ENCODE results near the gene PTPRT. TPM values are rescaled to one million over a fixed set of nuclear protein-coding genes. Genes with fewer than 3 reads are reported as not detected.

Gene PTPRT
- total RNA-seq, 3 donors from 2014 or later = 0.32 to 6.3 (median 4.9) TPM

DNA sequence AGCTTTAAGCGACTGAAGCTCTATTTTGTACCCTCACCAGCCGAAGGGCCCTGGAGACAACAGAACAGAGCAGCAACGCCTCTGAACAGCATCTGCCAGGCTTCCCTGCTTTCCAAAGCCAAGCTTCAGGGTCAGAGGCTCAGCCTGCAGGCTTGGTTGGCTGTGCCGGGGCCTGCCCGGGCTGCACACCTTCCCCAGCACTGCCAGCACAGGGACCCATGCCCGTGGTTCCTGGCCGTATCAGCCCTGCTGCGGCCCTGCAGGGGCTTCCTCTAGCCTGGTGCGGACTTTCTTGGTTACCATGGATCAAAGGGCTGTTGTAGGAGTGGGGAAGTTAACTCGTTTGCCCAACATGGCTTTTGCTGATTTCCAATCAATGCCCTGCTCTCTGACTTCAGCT, 830.1 kb downstream of the PTPRT start:
- no peaks in the 10 kb centered on the region for H3K36me3 ChIP-seq
- H3K27ac ChIP-seq = no peak overlapping the region
- H3K9me3 ChIP-seq = no peaks in the 10 kb centered on the region
- H3K4me3 ChIP-seq = no peak overlapping the region
- DNase-seq (ENCODE audit: low spot score in 2 of 2) = no peak
- intact Hi-C loops (cut with DNase I; ENCODE audit: low total_unique reads) = no loop called here
- no peaks in the 10 kb centered on the region for H3K27me3 ChIP-seq
- no peaks in the 10 kb centered on the region for H3K4me1 ChIP-seq
- no peak for TF ChIP-seq POLR2AphosphoS5 (IDR thresholded peaks at IDR 0.05)
- no peak for TF ChIP-seq POLR2A (IDR thresholded peaks at IDR 0.05)
- TF ChIP-seq, protein P1, sequence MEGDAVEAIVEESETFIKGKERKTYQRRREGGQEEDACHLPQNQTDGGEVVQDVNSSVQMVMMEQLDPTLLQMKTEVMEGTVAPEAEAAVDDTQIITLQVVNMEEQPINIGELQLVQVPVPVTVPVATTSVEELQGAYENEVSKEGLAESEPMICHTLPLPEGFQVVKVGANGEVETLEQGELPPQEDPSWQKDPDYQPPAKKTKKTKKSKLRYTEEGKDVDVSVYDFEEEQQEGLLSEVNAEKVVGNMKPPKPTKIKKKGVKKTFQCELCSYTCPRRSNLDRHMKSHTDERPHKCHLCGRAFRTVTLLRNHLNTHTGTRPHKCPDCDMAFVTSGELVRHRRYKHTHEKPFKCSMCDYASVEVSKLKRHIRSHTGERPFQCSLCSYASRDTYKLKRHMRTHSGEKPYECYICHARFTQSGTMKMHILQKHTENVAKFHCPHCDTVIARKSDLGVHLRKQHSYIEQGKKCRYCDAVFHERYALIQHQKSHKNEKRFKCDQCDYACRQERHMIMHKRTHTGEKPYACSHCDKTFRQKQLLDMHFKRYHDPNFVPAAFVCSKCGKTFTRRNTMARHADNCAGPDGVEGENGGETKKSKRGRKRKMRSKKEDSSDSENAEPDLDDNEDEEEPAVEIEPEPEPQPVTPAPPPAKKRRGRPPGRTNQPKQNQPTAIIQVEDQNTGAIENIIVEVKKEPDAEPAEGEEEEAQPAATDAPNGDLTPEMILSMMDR (IDR thresholded peaks at IDR 0.05) = no peak

DNA sequence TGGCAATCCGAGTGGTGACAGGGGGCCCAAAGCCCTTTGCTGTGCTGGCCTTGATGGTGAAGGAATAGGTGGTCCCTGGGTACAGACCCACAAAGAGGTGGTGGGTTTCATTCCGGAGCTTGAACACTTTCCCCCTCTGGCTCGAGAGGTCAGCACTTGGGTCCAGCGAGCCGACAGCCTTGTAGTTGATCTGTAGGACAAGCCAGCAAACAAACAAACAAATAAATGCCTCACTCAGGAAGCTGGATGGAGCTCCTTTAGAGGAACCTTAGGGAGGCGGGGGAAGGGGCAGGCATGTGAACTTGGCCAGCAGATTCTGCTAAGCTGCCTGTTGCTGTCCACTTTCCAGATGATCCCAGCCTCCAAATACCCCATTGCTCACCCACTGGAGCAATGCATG, 837.6 kb downstream of the PTPRT start:
- DNase-seq (ENCODE audit: low spot score in 2 of 2) = no peak
- Histone ChIP-seq H3K27ac (no peak overlapping the region), H3K36me3 (no peaks in the 10 kb centered on the region), H3K9me3 (no peaks in the 10 kb centered on the region), H3K4me1 (no peaks in the 10 kb centered on the region), H3K4me3 (no peak overlapping the region), H3K27me3 (no peaks in the 10 kb centered on the region)
- TF ChIP-seq POLR2AphosphoS5 (IDR thresholded peaks at IDR 0.05) (no peak), POLR2A (IDR thresholded peaks at IDR 0.05) (no peak)
- TF ChIP-seq, protein P1 (IDR thresholded peaks at IDR 0.05) = no peak
- intact Hi-C loops (cut with DNase I; ENCODE audit: low total_unique reads) = loop anchor here (5.0 kb wide), 1 partner anchor 825 kb away; no protein-coding TSS in a partner anchor

DNA sequence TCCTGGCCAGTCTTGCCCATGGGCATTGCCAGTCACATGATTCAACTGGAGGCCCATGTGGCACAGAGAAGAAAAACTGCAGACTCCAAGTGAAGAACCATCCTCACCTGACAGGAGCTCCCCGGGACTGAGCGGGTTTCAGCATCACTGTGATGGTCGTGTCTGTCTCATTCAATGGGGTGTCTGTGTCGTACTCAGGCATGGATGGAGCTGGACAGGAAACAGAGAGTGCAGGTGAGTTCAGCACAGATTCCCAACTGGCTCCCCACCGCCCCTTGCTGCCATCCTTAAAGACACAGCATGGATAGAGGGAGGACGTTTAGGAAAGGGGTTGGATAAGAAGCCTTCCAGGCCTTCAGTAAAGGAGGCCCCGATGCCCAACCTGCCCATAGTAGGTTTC, 839.2 kb downstream of the PTPRT start:
- H3K27me3 ChIP-seq = no peaks in the 10 kb centered on the region
- H3K4me1 ChIP-seq = no peaks in the 10 kb centered on the region
- TF ChIP-seq, protein P1 (IDR thresholded peaks at IDR 0.05) = no peak
- TF ChIP-seq POLR2A (IDR thresholded peaks at IDR 0.05) (no peak), POLR2AphosphoS5 (IDR thresholded peaks at IDR 0.05) (no peak)
- H3K9me3 ChIP-seq = no peaks in the 10 kb centered on the region
- H3K4me3 ChIP-seq = no peak overlapping the region
- no peak for DNase-seq (ENCODE audit: low spot score in 2 of 2)
- no peak overlapping the region for H3K27ac ChIP-seq
- no peaks in the 10 kb centered on the region for H3K36me3 ChIP-seq
- intact Hi-C loops (cut with DNase I; ENCODE audit: low total_unique reads) = loop anchor here (5.0 kb wide), 1 partner anchor 827 kb away; no protein-coding TSS in a partner anchor

DNA sequence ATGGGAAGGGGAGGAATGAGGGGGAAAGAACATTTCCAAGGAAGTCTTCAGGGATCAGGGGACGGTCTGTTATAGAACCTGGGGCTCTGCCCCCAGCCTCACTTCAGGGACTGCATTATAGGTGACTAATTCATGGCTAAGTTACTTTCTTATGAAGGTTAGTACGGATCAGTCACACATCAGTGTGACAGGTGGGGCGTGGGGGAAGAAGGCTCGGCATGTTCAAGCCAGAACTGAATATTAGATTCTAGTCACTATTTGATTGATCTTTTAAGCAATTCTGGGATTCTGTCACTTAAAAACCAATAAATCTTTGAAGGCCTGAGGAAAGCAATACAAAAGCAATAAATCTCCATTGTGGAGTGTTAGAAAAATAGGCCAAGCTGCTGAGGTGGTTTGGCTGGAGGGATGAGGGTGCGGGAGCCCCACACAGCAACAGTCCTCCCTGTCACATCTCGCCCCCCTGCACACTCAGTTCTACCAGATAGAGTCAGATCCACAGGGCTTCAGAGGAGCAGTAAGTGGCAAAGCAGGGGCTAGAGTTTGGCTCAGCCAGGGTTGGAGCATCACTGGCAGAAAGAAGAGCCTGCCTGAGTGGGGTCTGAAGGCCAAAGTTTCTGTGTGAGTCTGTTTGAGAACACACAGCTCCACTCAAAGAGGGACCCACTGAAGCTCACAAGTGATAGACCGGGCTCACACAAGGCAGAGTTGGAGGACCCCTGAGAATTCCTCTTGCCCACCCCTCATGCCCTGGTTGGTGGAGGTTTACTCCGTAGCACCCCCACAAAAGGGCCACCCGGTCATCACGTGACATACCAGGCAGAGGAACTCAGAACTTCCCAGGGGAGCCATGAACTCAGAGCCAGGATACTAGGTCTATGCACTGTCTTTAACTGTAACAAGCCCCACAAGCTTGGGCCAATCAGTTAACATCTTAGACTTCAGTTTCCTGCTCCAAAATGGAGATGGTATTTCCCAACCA, 843.2 kb downstream of the PTPRT start:
- no peaks in the 10 kb centered on the region for H3K36me3 ChIP-seq
- H3K9me3 ChIP-seq = no peaks in the 10 kb centered on the region
- H3K27me3 ChIP-seq = no peaks in the 10 kb centered on the region
- intact Hi-C loops (cut with DNase I; ENCODE audit: low total_unique reads) = no loop called here
- H3K27ac ChIP-seq = no peak overlapping the region
- TF ChIP-seq, protein P1 (IDR thresholded peaks at IDR 0.05) = no peak
- no peak for TF ChIP-seq POLR2A (IDR thresholded peaks at IDR 0.05)
- TF ChIP-seq POLR2AphosphoS5 (IDR thresholded peaks at IDR 0.05) = no peak
- H3K4me1 ChIP-seq = no peaks in the 10 kb centered on the region
- H3K4me3 ChIP-seq = no peak overlapping the region
- no peak for DNase-seq (ENCODE audit: low spot score in 2 of 2)

DNA sequence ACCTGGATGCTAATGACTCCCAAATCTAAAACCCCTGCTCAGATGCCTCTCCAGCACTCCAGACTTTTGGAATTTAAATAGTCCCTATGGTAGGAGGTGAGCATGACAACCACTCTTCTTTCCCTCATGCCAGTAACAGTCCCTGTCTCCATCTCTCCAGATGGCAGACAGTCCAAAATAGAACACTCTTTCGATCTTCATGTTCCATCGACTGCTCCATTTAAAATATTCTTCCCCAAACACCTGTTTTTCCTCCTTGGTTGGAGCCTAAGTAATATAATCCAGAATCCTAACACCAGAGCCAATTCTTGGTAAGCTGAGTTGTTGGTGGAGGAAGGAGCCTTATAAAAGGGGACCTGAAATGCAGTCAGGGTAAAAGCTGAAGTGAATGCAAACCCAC, 848.1 kb downstream of the PTPRT start:
- Histone ChIP-seq H3K27me3 (no peaks in the 10 kb centered on the region), H3K4me1 (no peaks in the 10 kb centered on the region), H3K27ac (no peak overlapping the region), H3K4me3 (no peak overlapping the region), H3K9me3 (no peaks in the 10 kb centered on the region), H3K36me3 (no peaks in the 10 kb centered on the region)
- TF ChIP-seq, protein P1 (IDR thresholded peaks at IDR 0.05) = no peak
- TF ChIP-seq POLR2A (IDR thresholded peaks at IDR 0.05) (no peak), POLR2AphosphoS5 (IDR thresholded peaks at IDR 0.05) (no peak)
- intact Hi-C loops (cut with DNase I; ENCODE audit: low total_unique reads) = no loop called here
- DNase-seq (ENCODE audit: low spot score in 2 of 2) = no peak

Data from breast epithelium (tissue), 4 donors.